Activated T-helper 2 cell treated with anti-CD3 and anti-CD28 coated beads, Interferon-gamma antibody, Interleukin-2, Interleukin-4, amounts not matched to agents 10 μg/mL and 5 μg/mL and 100 μg/mL, durations not matched to agents 14 hours and 24 hours and 36 hours (primary cell): ENCODE results near the gene C19orf85. TPM values are rescaled to one million over a fixed set of nuclear protein-coding genes. Genes with fewer than 3 reads are reported as not detected.

ENCODE experiments used
- DNase-seq: peaks from one replicate; pipeline ENCODE4 v3.0.0; 2021; ENCODE audit warnings: low spot score
- H3K27ac Mint-ChIP-seq: one replicate; pipeline ENCODE4 v1.8.0; 2021; ENCODE audit warnings: mixed read lengths
- H3K27me3 Mint-ChIP-seq: one replicate; pipeline ENCODE4 v1.8.0; 2021; ENCODE audit warnings: low read depth, mixed read lengths
- H3K36me3 Mint-ChIP-seq: one replicate; pipeline ENCODE4 v1.8.0; 2021; ENCODE audit warnings: low read depth, mixed read lengths
- H3K4me1 Mint-ChIP-seq: one replicate; pipeline ENCODE4 v1.8.0; 2021; ENCODE audit warnings: low read depth, mixed read lengths
- H3K4me3 Mint-ChIP-seq: one replicate; pipeline ENCODE4 v1.8.0; 2021; ENCODE audit warnings: low read depth, mild to moderate bottlenecking, moderate library complexity, mixed read lengths
- H3K9me3 Mint-ChIP-seq: one replicate; pipeline ENCODE4 v1.8.0; 2021; ENCODE audit warnings: mixed read lengths
- intact Hi-C: fragments of 100-400 bp; cut with micrococcal nuclease; formaldehyde crosslinking; loops from one replicate; pipeline ENCODE4 v1.15.1; 2023
- total RNA-seq: library from RNA; stranded (reverse); gene quantifications from 2 replicates; pipeline ENCODE4 v1.2.3, GENCODE V29; 2022

Gene C19orf85
- total RNA-seq, 1 donor from 2014 or later = not detected

DNA sequence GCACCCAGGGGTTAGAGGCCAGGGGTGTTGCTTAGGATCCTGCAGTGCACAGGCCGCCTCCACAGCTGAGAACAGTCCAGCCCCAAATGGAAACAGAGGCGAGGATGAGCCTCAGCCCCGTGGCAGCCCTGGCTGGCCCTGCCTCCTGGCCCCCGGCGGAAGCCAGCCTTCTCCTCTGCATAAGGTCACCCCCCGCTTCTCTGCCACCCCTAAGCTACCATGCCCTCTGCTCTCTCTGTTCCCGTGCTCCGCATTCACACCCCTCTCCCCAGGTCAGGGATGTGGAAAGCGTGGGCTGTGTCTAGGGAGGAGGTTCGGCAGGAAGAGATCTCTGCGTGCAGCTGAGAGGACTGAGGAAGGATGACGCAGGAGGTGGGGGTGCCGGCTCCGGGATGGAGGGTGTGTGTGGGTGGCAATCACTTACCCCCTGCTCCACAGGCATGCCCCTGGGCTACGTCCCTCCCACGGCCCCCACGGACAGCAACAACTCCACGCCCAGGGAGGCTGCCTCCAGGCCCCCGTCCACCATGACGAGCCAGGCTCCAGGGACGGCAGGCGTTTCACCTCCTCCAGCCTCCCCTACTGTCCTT, 29.7 kb upstream of the C19orf85 start:
- Mint-ChIP-seq H3K27ac (no peak overlapping the region), H3K9me3 (no peaks in the 10 kb centered on the region), H3K36me3 (no peaks in the 10 kb centered on the region), H3K4me1 (no peaks in the 10 kb centered on the region), H3K27me3 (peaks cover 2% of the 10 kb centered on the region), H3K4me3 (peak overlapping the region; percentile 26)
- DNase-seq = no peak
- intact Hi-C loops = no loop called here

DNA sequence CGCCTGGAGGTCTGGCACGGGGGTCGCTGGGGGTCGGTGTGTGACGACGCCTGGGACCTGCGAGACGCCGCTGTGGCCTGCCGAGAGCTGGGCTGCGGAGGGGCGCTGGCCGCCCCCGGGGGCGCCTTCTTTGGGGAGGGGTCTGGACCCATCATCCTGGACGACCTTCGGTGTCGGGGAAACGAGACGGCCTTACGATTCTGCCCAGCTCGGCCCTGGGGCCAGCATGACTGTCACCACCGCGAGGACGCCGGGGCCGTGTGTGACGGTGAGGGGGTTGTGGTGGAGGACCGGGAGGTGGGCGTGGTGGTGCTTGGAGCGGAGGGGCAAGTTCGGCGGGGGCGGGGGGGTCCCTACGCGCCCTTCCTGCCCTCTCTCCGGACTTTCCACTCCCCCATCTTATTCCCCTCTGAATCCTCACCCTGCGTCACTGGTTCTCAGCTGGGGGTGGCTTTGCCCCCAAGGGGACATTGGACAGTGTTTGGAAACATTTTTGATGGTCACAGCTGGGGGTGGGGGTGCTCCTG, 29.2 kb upstream of the C19orf85 start:
- no peaks in the 10 kb centered on the region for H3K36me3 Mint-ChIP-seq
- no peak overlapping the region for H3K4me3 Mint-ChIP-seq
- H3K9me3 Mint-ChIP-seq = no peaks in the 10 kb centered on the region
- no peak overlapping the region for H3K27ac Mint-ChIP-seq
- intact Hi-C loops = no loop called here
- no peaks in the 10 kb centered on the region for H3K4me1 Mint-ChIP-seq
- no peak for DNase-seq
- H3K27me3 Mint-ChIP-seq = peaks cover 2% of the 10 kb centered on the region

DNA sequence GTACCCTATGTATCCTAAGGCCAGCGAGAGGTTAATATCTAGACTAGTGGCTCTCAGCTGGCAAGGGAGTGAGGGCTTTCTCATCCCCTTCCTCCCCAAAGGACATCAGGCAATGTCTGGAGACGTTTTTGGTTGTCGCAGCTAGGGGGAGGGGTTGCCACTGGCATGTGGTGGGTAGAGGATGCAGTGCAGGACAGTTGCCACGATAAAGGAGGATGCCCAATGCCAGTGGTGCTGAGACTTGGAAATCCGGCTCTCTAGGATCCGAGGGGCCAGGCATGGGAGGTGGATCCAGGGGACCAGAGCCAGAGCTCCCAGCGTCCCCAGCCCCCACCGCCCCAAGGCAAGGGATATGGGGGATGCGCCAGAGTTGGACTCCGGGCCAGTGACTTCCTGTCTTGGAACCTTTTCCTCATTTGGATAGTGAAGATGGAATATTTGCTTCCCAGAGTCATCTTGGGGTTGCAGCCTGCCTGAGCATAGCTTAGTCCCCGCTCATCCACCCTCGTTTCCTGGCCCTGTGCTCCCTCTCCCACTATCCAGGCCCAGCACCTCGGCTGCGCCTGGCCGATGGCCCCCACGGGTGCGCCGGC, 28.6 kb upstream of the C19orf85 start:
- no peak for DNase-seq
- intact Hi-C loops = no loop called here
- Mint-ChIP-seq H3K36me3 (no peaks in the 10 kb centered on the region), H3K4me1 (no peaks in the 10 kb centered on the region), H3K27ac (no peak overlapping the region), H3K4me3 (no peak overlapping the region), H3K9me3 (no peaks in the 10 kb centered on the region), H3K27me3 (peaks cover 2% of the 10 kb centered on the region)

DNA sequence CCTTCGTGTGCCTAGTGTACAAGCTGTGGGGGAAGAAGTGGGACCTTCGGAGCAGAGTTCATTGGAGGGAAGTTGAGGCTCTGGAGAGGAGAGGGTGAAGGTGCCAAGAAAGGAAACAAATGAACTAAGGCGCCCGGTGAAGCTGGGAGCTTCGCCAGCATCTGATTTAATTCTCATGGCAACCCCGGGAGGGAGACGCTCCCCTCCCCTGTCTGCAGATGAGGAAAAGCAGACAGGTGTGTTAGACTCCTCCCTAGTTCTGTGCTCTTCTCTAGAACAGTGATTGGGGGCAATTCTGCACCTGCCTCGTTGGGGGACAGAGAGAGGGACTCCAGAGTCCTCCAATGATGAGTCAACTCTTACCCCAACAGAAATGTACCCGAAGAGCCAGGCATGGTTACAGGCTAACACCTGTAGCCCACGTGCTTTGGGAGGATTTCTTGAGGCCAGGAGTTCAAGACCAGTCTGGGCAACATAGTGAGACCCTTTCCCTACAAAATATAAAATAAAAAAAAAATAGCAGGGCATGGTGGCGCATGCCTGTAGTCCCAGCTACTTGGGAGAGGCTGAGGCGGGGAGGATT, 27.9 kb upstream of the C19orf85 start:
- intact Hi-C loops = no loop called here
- H3K27me3 Mint-ChIP-seq = peaks cover 2% of the 10 kb centered on the region
- H3K4me3 Mint-ChIP-seq = no peak overlapping the region
- peaks cover 2% of the 10 kb centered on the region for H3K4me1 Mint-ChIP-seq
- H3K9me3 Mint-ChIP-seq = no peaks in the 10 kb centered on the region
- no peaks in the 10 kb centered on the region for H3K36me3 Mint-ChIP-seq
- DNase-seq = no peak
- H3K27ac Mint-ChIP-seq = no peak overlapping the region

DNA sequence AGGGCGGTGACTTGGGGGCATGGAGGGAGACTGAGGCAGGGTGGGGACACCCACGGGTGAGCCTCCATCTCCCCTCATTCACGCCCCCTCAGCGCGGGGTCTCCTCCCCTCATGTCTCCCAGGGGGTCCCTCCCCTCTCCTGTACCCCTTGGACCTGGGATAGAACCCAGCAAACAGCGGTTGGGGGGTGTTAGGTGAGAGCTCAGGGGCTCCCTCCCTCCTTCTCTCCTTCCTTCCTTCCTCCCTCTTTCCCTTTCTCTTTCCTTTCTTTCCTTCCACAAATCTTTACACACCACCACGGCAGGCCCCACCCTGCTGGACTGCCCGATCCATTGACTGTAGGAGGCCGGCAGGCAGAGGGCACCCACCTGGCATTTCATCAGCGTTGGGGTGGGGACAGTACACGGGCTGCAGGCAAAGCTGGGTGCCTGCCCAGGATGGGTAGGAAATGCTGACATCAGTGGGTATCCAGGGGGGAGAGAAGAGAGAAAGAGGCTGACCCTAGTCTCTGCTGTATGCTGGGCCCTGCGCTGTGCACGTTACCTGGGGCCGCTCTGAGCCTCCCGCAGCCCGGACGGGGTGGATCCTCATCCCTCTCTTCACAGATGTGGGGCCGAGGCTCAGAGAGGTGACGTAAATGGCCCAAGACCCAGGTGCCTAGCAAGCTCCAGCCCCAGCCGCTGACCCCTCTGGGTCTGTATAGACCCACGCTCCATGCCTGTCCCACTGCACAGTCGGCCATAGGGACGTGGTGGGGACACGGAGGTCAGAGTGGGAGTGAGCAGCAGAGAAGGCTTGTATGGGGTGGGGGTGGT, 27.2 kb upstream of the C19orf85 start:
- H3K36me3 Mint-ChIP-seq = no peaks in the 10 kb centered on the region
- DNase-seq = no peak
- intact Hi-C loops = no loop called here

DNA sequence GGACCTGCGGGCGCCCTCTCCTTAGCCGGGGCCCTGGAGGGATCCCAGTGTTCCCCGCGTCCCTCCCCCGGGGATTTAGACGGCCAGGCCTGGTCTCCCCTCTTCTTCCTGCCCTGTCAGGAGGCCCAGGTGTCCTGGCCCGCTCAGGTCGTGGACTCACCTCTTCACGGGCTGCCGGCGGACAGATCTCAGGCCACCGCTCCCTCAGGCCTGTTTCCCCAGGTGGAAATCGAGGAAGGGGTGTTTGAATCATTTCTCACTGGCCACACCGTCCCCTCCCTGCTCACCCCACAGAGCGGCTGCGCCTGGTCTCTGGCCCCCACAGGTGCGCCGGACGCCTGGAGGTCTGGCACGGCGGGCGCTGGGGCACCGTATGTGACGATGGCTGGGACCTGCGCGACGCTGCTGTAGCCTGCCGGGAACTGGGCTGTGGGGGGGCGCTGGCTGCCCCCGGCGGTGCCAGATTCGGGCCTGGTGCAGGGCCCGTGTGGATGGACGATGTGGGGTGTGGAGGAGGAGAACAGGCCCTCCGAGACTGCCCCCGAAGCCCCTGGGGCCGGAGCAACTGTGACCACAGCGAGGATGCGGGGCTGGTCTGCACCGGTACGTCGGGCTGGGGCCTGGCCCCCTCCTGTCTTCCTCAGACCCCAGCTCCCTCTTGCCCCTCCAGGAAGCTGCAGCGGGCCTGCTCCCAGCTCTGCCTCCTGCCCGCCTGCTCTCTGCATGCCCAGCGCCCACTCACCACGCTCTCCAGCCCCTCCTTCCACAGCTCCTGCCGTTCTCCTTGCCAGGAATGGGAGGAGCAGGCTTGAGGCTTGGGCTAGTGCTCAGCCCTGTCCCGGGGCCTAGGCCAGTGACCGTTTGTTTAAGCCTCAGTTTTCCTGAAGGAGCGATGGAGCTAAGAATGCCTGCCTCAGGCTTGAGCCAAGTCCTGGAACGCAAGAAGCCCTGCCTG, 26.2 kb upstream of the C19orf85 start:
- intact Hi-C loops = no loop called here
- no peaks in the 10 kb centered on the region for H3K36me3 Mint-ChIP-seq
- no peaks in the 10 kb centered on the region for H3K9me3 Mint-ChIP-seq

More for the DNA sequence above, 27.2 kb upstream of the C19orf85 start:
- H3K4me1 Mint-ChIP-seq = peaks cover 8% of the 10 kb centered on the region
- H3K27me3 Mint-ChIP-seq = peaks cover 2% of the 10 kb centered on the region
- no peak overlapping the region for H3K27ac Mint-ChIP-seq
- no peak overlapping the region for H3K4me3 Mint-ChIP-seq
- no peaks in the 10 kb centered on the region for H3K9me3 Mint-ChIP-seq

DNA sequence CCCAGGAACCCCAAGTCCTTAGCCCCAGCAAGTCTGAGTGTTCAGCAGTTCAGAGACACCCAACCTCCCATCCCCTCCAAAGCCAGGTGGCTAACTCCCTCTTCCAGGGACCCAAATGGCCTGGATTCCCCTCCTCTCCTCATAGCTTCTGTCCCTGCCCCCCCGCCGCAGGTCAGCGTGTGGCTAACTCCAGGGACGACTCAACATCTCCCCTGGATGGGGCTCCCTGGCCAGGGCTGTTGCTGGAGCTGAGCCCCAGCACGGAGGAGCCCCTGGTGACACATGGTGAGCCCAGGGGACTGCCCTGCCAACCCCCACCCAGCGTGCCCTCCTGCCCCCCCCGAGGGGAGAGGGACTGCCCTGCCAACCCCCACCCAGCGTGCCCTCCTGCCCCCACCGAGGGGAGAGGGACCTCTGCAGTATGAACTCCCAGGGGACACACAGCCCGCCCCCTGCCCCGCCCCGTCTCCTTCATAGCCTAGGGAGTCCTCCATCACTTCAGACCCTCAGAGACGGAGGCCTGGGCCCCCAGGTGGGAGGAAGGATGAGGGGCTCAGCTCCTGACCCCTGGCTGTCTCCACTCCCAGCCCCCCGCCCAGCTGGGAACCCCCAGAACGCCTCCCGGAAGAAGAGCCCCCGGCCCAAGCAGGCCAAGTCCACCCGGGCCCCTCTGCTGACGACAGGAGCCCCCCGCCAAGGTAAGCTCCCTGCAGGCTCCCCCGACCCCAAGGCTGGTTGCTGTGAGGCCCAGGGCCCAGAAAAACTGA, 25.3 kb upstream of the C19orf85 start:
- H3K4me3 Mint-ChIP-seq = no peak overlapping the region
- H3K36me3 Mint-ChIP-seq = no peaks in the 10 kb centered on the region
- no peak for DNase-seq
- no peak overlapping the region for H3K27ac Mint-ChIP-seq
- H3K27me3 Mint-ChIP-seq = peaks cover 2% of the 10 kb centered on the region
- intact Hi-C loops = no loop called here
- no peaks in the 10 kb centered on the region for H3K9me3 Mint-ChIP-seq
- H3K4me1 Mint-ChIP-seq = peaks cover 12% of the 10 kb centered on the region

More for the DNA sequence above, 26.2 kb upstream of the C19orf85 start:
- no peak for DNase-seq
- Mint-ChIP-seq H3K4me1 (peaks cover 12% of the 10 kb centered on the region), H3K27ac (no peak overlapping the region), H3K4me3 (no peak overlapping the region), H3K27me3 (peaks cover 2% of the 10 kb centered on the region)

DNA sequence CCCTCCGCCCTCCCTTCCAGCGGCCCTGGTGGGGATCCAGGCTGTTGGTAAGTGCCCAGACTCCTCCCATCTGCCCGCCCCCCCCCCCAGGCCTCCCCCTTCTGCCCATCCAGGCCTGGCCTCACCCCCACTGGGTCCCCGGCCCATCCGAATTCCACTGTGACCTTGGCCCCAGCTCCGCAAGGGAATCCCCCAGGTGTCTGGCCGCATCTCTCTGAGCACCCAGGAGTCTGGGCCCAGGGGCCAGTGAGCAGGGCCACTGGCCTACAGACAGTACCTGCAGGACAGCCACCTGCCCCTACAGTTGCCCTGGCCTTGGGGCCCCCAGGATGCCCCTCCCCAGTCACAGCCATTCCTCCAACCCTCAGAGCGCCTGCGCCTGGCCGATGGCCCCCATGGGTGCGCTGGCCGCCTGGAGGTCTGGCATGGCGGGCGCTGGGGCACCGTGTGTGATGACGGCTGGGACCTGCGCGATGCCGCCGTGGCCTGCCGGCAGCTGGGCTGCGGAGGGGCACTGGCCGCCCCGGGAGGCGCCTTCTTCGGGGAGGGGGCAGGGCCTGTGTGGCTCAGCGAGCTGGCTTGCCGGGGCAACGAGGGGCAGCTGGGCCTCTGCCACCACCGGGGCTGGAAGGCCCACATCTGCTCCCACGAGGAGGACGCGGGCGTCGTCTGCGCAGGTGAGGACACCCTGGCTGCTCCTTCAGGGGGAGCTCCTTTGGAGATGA, 24.6 kb upstream of the C19orf85 start:
- intact Hi-C loops = no loop called here
- peaks cover 2% of the 10 kb centered on the region for H3K27me3 Mint-ChIP-seq
- no peaks in the 10 kb centered on the region for H3K9me3 Mint-ChIP-seq
- H3K36me3 Mint-ChIP-seq = no peaks in the 10 kb centered on the region
- H3K4me3 Mint-ChIP-seq = no peak overlapping the region
- no peak for DNase-seq
- H3K4me1 Mint-ChIP-seq = peaks cover 12% of the 10 kb centered on the region
- no peak overlapping the region for H3K27ac Mint-ChIP-seq

DNA sequence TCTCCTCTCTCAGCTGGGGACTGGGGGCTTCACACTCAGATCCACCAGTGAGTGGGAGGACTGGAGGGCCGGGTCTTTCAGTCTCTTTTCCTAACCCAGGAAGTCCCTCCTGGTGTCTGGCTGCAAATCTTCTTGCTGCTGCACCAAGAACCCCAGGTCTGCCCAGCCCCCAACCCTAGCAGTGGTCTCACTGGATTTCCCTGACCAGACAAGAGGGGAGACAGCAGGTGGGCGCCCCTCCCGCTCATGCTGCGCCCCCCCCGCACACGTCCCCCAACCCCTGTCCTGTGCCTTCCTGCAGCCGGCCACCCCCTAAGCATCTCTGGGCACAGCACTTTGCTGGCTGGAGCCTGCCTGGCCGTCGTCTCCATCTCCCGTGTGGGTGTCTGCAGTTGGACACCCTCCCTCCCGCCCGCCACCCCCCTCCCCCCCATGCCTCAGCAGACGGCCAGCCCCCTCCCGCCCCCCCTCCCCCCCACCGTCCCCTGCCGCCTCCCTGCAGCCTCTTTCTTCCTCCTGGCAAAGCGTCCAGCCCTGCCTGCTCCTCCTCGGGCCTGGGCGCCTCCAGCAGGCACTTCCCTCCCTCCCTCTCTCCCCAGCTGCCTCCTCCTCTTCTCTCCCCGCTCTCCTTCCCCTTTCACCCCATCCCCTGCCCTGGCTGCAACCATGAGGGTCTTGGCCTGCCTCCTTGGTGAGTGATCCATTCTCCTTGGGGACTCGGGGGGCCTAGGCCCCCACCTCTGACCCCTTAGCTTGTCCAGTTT, 23.6 kb upstream of the C19orf85 start, which contains the start of gene SSC5D:
SSC5D (plus strand) TSS at position 513 of the 764 bp plus-strand sequence; CDS start at position 667, 154 bp downstream.
- peaks cover 2% of the 10 kb centered on the region for H3K27me3 Mint-ChIP-seq
- no peak for DNase-seq
- peak within 1 kb of the TSS; percentile 69 for H3K27ac Mint-ChIP-seq
- intact Hi-C loops = no loop called here
- H3K4me3 Mint-ChIP-seq = peak within 1 kb of the TSS; percentile 38
- no peaks in the 10 kb centered on the region for H3K36me3 Mint-ChIP-seq
- H3K4me1 Mint-ChIP-seq = peaks cover 12% of the 10 kb centered on the region
- no peaks in the 10 kb centered on the region for H3K9me3 Mint-ChIP-seq

DNA sequence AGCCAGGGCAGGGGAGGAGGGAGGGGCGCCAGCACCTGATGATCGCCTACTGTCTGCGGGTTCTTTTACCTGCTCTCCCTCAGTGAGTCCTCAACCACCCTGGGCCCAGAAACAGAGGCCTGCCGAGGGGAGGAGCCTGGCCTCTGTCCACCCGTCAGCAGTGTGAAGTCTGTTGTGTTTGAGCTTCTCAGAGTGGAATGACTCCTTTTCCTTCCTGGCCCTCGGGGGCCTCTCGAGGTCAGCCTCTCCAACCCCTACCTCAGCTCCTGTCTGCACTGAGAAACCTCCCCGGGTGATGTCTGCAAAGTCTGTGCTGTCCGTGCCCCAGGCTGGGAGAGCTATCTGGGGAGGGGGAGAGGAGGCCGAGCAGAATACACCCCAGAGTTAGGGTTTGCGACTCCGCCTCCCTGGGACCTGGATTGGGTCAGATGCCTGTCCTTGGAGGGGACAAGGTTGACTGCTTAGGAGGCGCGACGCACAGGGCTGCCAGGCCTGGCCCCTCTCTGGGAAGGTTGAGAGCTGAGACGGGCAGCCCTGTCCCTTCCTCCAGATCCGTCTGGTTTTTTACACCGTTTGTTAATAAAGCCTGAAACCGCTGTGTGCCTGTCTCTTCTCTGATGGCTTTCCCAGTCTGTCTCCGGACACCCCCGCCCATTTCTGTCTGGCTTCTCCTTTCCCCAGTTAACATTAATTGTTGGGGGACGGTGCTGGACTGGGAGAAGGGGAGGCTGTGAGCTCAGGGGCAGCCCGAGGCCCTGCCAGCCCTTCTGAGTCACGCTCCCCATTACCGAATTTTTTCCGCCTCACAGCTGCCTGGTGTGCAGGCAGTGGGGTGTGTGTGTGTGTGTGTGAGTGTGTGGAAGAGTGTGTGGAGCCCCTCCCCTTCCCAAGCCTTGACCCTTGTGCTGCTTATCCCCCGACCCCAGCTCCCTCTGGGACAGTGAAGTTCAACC, 22.7 kb upstream of the C19orf85 start:
- Mint-ChIP-seq H3K9me3 (no peaks in the 10 kb centered on the region), H3K4me3 (peak overlapping the region; percentile 38), H3K27me3 (peaks cover 2% of the 10 kb centered on the region), H3K4me1 (peaks cover 12% of the 10 kb centered on the region), H3K27ac (peak overlapping the region; percentile 69), H3K36me3 (no peaks in the 10 kb centered on the region)
- intact Hi-C loops = no loop called here
- no peak for DNase-seq
